ENCODE measurements around the gene CISH.
A peak's percentile ranks its signal among the peaks of the same experiment; 100 is the strongest.

CISH gene

DNA sequence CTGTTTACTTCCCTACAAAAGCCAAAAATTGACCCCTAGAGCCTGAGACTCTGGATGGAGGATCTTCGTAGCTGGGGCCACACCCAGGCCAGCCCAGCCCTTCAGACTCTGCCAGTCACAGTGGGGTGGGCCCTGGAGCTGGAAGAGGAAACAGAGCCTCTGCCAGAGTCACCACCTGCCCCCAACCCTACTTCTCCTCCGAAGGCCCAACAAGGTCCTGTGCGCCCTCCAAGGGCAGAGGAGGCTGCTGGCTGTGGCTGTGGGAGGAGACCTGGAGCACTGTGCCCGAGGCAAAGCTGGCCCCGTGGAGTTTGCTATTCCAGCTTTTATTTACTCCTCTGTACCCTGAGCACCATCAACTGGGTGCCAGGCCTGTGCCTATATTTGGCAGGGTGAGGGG, 19.0 kb downstream of the CISH start:
- no peak for DNase-seq

DNA sequence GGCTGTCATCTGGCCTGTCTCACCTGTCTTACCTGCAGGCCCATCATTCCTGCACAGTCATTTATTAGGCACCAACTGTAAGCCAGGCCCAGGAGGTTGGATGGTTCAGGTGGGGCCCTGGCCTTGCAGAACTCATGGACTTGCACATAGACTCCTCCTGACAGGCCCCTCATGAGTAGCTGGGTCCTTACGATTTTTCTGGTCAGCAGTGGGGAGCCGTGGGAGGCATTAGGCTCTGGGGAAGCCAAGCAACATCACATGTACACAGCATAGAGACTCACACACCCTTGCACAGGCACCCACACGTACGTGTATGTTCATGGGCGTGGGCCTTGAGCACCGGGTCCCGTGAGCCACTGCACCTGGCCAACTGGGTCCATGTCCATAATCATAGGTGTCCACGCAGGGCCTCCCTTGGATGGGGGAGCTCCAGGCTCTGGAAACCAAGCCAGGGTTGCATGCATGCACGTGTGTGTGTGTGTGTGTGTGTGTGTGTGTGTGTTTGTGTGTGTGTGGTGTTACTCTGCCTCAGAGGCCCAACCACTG, 20.3 kb downstream of the CISH start:
- DNase-seq = no peak

DNA sequence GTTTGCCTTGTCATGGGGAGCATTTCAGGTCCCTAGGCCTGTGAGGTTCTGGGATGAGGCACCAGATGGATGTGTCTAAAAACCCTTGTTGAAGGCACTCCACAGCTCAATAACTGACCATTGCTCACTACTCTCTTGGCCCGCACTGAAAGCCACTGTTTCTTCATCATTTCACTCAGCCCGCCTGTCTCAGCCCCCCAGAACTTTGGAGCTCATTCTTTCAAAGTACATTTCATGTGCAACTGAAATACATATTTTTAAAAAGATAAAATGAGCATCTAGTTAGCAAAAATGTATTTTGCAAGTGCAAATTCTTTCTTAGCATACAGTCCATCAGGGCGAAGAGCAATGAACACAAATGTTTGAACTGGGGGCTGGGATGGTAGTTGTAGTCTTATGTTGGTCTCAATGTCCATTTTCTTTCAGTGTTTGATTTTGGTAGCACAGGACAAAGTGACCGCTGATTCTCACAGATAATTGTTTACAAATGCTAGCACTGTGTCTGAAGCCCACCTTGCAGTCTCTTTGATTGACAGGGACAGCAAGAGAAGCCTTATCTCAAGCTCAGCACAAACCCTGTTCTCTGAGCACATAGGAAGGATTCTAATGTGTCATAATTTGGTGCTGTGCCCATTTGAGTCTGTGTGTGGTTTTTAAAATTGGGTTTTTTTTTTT, 22.7 kb downstream of the CISH start:
- no peak for DNase-seq

DNA sequence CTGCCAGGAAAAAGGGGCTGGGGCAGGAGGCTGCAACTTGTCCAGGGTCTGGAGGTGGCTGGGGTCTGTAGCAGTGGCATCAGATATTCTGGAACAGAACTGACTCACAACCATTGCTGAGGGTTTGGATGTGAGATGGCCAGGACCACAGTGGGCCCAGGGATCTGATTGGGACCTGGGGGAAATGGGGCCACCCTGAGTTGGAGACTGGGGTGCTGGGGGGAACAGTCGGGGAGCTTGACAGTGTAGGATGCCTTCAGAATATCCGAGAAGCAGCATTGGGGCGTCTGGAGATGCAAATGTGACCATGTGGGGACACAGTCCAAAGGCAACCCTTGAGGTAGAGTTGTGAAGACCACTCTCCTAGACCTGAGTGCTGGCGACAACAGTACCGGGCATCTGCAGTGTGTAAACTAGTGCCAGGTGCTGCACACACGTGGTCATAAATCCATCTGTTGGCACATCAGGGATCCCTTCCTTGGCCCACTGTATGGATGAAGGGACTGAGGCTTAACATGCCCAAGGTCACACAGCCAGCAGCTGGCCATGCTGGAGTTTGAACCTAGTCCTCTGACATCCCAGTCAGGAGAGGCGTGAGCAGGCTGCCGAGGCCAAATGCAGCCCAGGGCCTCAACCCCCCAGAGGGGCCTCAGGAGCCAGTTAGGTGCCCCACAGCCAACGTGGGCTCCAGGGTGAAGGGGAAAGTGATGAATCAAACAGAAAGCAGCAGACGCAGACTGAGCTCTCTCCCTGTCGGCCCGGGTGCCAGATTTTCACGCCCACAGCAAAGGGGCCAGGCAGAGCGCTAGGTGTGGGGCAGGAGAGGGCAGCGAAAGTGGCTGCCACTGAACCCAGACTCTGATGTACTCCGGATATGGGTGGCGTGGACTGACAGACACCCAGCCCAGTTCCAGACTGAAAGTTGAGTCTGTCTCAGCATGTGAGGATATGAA, 23.5 kb downstream of the CISH start:
- DNase-seq = no peak

DNA sequence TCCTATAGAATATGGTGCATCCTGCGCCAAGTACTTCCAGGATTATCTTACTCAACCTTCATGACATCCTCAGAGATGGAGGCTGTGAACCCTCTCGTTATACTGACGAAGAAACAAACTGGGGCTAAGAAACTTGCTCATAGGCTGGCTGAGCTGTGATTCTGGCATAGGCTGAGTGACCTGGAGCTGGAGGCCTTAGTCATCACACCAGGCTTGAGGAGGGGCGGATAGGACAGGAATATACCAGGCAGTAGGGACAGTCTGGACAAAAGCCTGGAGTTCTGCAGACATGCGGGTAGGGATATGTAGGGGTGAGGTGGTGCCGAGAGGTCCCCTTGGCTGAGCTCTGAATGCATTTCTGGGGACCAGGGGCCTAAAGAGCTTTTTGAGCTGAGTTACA, 24.2 kb downstream of the CISH start:
- DNase-seq = no peak

DNA sequence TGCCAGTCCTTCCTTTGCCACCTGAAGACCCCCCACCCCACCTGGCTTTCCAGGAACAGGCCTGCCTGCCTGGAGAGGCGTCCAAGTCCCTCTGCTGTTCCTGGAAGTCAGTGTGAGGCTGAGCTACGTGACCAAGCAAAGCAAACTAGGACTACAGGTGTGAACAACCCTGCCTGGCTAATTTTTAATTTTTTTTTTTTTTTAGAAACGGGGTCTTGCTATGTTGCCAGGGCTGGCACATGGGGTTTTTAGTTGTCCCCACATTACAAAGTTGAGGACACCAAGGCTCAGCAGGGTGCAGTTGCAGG, 24.9 kb downstream of the CISH start:
- no peak for DNase-seq

DNA sequence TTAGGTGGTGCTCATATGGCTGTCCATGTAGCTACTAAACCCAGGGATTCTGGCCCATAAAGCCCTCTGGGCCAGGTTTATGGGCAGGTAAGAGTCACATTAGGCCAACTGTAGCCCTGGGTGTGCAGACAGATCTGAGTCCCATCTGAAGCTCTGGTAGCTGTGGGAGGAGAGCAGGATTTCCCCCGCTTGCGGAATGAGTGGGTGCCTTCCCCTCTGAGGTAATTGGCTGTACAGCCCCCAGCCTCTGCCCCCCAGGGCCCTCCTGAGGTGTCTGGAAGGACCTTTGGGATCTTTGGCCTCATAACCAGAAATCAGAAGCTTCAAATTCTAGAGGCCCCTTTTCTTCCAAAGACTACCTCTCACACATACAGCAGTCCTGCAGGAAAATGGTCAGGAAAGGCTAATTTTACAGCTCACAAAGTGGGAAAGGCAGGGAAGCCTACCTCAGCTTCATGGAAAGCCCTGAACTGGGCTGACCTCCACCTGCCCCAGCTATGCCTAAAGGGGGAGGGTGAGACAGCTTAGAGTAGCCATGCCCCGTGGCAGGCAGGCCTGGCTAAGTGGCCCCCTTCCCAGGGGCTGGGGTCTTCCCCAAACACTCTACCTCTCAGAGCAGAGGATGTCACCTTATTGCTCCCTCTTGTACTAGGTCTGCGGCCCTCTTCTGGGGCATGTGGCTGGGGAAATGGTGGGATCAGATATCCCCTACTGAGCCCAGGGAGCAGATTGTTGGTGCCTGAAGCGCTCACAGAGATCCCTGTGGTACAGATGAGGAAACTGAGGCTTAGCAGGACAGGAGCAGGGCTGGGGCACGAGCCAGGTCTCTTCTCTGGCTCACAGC, 25.4 kb downstream of the CISH start:
- no peak for DNase-seq

DNA sequence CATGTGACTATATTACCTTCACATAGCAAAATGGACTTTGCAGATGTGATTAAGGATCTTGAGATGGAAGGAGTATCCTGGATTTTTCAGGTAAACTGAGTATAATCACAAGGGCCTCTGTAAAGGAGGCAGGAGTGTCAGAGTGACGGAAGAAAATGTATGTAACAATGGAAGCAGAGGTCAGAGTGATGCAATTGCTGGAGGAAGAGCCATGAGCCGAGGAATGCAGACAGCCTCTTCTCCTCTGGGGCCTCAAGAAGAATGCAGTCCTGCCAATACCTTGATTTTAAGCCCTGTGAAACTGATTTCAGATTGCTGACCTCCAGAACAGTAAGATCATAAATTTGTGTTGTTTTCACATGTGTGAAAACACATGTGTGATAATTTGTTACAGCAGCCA, 27.2 kb downstream of the CISH start:
- peak; percentile 37 for DNase-seq

DNA sequence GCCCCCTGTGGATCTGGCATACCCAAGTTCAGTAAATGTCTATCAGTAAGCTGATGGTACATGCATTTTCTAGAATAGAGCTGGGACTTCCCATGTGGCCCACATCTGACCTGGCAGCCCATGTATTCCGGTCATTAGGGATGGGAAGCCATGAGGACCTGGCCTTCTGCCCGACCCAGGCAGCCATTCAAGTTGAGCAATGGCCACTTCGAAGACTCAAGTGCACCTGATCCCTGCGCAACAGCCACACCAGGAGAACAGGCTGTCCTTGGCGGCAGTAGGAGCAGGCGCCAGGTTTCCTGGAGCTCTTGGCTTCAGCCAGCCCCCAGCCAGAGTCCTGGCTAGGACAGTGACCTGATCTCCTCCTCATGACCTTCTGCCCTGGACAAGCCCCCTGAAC, 27.7 kb downstream of the CISH start:
- no peak for DNase-seq

DNA sequence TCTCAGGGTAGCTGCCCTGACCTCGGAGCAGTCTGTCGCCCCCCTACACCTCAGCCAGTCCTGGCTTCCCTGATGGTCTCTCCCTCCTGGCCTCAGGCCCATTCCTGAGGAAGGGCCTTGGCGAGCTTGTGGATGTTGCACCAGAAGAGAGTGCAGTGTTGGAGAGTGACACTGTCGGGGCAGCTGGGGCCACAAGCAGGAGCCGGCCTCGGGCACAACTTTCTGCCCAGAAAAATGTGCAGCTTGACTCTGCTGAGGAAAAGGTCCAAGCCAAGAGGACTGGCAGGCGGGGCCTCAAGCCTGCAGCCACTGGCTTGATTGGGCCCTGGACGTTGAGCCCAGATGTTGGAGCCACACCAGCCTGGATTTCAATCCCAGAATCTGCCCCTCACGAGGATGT, 29.5 kb downstream of the CISH start:
- no peak for DNase-seq

DNA sequence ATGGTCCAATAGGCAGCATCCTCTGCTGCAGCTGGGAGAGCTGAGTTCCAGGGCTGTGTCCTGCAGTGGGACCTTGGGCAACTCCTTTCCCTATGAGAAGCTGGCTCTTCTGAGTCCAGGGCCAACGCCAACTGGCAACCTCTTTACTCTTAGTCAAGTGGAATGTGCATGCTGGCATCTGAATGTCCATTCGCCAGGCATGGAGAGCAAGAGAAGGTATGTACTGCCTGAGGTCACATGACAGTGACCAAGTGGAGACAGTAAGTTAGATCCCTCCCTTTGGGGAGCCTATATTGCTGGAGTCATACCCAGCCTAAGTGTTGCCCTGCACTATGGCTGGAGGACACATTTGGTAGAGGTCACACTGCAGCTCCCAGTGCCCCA, 30.1 kb downstream of the CISH start:
- DNase-seq = no peak

DNA sequence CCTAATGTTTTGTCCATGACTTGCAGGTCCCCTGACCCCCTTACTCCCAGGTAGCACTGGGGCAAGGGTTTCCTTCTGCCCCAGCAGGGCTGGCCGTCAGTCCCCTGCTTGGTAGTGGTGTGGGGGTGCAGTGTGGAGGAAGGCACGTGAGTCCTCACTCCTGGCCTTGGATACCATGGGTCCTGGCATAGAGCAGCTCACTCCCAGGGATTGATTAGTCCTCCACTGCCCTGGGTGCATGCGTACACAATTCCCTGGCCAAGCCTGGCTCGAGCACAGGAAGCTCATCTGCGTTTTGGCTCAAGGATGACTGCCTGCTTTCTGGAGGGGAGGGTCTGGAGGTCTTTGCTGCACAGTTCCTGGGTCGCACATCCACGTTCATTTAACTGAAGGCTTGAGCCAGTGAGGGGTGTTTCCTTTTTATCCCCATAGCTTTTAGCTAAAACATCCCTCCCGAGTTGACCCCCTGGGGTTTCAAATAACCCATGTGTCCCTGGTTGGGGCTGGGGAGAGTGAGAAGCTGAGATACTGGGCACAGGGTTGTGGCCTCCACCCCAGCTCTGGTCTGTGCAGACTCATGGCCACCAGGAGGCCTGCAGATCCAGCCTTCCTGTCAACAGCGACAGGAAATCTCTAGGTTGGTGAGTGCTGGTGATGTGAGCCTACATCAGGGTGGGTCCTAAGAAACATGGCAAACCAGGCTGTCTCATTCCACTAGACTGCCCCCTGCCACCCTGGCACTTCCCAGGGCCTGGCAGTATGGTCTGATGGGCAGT, 30.7 kb downstream of the CISH start:
- no peak for DNase-seq

DNA sequence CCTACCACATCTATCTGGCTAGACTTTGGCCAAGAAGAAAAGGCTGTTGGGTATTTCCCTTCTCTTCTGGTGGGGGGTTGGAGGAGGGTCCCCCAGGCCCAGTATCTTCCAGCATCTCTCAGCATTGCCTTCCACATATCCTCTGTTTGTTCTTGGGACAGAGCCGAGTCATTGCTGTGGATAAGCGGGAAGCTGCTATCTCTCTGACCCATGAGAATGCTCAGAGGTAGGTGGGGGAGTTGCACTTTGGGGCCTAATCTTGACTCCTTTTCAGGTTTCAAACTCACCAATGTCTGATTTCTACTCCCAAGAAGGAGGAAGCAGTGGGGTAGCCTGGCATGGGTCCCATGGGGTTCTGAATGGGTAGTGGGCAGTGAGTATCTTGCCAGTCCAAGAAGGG, 34.2 kb downstream of the CISH start:
- no peak for DNase-seq

DNA sequence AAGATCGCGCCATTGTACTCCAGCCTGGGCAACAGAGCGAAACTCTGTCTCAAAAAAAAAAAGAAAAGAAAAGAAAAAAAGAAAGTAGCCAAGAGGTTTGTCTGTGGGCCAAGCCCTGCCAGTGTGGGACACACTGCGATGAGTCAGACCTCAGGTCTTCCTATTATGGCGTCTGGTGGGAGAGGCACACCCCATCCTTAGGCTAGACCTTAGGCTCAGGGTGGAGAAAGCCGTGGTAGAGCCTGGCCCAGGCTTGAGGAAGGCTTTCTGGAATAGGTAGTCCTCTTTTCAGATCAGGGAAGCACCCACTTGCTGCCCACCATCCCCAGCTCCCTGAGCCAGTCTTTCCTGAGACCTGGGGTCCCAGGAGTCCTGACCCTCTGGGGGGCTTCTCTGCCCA, 36.2 kb downstream of the CISH start:
- DNase-seq = no peak

DNA sequence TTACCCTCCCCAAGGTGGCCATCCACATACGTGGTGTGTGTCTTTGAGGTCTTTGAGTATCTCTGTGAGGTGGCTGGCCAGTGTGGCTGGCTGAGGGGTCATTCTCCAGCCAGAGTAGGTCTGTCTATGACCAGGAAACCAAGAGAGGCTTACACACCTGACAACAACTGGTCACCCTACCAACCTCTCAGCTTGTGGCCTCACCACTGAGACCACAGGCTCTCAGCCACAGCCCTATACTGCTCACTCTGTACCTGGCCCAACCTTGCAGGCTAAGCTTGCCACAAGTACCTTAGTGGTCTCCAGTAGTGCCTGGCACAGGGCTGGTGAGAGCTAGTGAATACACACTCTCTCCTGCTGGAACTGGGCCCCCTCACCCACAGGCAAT, 37.1 kb downstream of the CISH start:
- DNase-seq = no peak

DNA sequence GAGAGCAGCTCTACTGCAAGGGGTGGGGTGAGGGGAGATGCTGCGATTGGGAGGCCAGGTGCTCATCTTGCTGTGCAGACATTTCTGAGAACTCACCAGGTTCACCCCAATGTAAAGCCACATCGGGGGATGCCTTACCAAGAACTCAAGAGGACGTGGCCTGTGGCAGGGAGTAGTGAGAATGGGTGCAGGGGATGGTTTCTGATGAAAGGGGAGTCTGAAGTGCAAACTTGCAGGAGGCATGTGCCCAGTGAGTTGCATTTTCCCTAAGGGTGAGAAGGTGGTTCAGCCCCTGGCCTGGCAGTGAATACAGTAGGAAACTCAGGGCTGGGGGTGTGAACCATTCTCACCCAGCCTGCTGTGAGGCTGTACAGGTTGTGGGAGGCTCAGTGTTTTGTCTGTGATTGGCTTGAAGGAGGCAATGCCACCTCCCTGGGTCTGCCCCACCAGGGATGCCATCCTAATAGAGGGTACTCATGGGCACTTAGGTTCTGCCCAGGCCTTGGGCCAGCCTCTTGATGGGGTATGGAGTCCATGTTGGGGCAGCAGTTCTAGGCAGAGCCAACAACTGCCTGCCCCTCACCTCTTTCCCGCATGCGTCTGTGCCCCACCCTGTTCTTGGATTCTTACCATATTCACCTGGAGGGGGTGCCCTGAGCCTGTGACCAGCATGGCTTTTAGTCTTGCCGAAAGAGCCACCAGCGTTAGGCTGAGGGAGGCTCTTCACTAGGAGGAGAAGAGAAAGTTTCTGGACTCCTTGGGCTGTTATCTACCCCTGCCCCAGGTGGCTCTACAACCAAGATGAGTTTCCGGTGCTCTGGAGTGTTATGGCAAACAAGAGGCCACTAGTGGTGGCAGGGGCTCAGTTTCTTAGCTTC, 37.8 kb downstream of the CISH start:
- no peak for DNase-seq

DNA sequence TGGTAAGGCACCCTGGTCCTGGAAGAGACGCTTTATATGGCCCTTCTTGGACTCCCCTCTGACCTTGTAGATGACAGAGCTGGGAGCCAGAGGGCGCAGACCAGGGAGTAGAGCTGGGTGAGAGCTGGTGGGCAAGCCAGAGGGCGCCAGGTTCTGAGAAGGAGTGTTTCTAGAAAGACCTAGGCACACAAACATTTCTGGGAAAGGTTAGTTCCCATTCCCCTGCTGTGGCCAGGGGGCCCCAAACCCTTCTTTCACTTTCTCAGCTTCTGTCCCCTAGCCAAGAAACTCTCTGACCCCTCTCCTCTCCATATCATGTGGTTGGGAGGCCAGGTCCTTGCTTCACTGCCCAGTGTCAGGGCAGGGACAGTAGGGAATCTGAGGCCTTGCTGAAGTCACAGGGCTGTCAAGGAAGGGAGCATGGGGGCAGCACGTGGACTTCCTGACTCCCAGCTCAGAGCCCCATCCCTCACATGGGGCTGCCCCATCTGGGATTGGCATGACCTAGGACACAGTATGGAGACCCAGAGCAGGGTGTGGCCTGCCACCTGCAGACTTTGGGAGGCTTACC, 38.7 kb downstream of the CISH start:
- DNase-seq = no peak

DNA sequence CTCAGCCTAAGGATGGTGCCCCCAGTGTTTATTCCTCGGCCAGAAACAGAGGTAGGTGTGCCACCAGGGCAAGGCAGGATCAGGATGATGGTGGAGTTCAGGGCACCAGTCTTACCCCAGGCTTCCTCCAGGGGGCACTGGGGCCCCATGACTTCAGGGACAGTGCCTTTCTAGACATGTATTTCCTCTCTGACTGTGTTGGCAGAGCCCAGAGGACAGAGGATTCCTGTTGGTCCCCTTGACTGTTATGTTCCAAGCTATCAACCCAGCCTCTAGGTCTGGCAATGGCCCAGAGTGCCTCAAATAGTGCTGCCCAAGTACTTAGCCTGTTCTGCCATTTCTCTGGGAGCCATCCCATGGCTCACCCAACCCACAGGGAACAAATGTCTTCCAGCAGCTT, 39.4 kb downstream of the CISH start:
- DNase-seq = peak; percentile 59

DNA sequence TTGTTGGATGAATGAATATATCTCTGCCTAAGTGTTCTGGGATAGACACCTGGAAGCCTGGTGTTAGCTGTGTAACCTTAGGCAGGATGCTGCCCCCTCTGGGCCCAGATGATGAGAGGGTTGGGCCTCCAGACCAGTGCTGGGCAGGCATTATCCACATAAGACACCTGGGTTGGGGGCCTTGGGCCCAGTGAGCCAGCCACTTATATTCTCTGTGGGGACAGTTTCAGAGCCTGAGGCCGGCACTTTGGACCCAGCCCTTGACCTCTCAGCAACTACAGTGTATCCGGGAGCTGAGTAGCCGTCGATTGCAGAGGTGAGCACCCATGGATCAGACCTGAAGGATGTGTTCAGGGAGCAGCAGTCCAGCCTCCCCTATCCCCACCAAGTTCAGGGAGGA, 40.1 kb downstream of the CISH start:
- no peak for DNase-seq

DNA sequence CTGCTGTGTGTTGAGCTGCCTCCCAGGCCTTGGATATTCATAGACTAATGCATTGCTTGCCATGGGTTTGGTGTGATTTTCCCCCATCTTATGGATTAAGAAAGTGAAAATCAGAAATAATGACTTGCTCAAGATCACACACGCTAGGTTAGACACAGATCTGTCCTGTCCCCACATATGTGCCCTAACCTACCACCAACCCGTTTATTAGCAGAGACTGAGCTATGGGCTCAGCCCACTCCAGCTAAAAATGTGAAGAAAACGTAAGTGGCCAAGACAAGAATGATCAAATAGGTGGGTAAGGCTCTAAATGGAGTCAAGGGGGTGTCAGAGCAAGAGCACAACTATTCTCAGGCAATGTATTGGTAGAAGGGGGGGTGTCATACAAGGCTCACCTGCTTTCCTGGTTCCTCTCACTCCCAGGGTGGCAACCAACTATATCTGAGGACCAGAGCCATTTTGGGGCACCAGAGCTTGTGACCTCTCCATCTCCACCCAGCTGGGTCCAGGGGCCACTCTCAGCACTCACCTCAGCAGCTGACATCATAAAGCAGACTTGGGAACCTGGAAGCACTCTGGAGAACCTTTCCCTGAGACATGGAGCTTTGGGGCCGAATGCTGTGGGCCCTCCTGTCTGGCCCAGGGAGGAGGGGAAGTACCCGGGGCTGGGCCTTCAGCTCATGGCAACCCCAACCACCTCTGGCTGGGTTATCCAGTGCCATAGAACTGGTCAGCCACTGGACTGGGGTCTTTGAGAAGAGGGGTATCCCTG, 40.9 kb downstream of the CISH start:
- no peak for DNase-seq
